ENCODE data around the gene CIART. TPM values are rescaled to one million over a fixed set of nuclear protein-coding genes. Genes with fewer than 3 reads are reported as not detected.

The CIART gene
- total and polyA plus RNA-seq, 12 donors = 3.4 to 22.6 (median 15.1) TPM

- H3K9me3 ChIP-seq = no peaks in the 10 kb centered on the region
- DNase-seq = no peak
- TF ChIP-seq, protein P1, sequence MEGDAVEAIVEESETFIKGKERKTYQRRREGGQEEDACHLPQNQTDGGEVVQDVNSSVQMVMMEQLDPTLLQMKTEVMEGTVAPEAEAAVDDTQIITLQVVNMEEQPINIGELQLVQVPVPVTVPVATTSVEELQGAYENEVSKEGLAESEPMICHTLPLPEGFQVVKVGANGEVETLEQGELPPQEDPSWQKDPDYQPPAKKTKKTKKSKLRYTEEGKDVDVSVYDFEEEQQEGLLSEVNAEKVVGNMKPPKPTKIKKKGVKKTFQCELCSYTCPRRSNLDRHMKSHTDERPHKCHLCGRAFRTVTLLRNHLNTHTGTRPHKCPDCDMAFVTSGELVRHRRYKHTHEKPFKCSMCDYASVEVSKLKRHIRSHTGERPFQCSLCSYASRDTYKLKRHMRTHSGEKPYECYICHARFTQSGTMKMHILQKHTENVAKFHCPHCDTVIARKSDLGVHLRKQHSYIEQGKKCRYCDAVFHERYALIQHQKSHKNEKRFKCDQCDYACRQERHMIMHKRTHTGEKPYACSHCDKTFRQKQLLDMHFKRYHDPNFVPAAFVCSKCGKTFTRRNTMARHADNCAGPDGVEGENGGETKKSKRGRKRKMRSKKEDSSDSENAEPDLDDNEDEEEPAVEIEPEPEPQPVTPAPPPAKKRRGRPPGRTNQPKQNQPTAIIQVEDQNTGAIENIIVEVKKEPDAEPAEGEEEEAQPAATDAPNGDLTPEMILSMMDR (IDR thresholded peaks at IDR 0.05) = no peak
- no peaks in the 10 kb centered on the region for H3K36me3 ChIP-seq
- H3K4me3 ChIP-seq = peak overlapping the region in 8 of 10 donors; percentile 12 to 52 (median 42)
- H3K27ac ChIP-seq = peak overlapping the region in 6 of 10 donors; percentile 18 to 78 (median 64)
- intact Hi-C loops (cut with DNase I) = loop anchor here in 5 of 10 donors (1.0 to 10.0 kb wide), 5 partner anchors 25 to 439 kb away; partner anchors contain the start of genes GOLPH3L (in 1 of the 5) and PRPF3 (in 1 of the 5)
- peaks cover 5 to 48% (median 22%) of the 10 kb centered on the region in 9 donors for H3K4me1 ChIP-seq
- no peak for ATAC-seq
- peaks cover 0 to 32% (median 0%) of the 10 kb centered on the region in 7 donors for H3K27me3 ChIP-seq
- WGBS, 2 donors = 6 to 8% methylated on average over 1 of the region's 1 CpG
Measured at GRCh38 chr1:150256198-150256553, 26.2 kb upstream of the CIART start.

DNA sequence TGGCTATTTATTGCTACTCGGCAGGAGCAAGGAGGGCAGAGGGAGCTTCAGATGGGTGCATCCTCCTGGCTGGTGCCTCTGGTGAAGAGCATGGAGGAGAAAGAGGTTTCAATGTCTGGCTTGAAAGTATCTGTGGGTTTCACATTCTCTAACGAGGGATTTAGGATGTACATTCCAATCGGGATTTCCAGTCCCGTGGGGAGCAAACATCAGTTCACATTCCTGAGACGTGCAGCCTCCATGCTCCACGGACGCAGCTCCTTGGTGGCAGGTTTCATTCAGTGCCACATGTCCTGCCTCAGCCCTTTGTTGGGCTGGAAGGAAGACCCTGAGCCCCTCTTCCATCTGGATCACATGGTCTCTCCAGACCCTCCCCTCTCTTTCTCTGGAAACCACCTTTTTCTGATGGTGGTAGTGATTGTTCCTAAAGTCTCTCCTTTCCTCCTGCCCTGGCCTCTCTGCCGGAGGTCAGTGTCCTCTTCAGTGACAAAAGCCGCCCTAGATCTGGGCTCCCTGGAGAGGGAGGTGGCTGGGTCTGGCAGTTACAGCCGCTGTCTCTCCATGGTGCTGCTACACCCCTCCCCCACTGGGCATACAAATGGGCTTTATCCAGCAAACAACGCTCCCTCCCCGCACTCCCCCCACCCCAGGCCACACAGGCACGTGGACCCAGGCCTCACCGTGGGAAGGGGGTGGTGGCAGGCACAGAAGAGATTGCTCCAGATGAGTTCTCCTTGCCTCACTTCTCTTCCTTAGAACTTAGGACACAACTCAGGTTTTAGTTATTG, 25.6 kb upstream of the CIART start:
- intact Hi-C loops (cut with DNase I) = loop anchor here in 6 of 10 donors (1.0 to 10.0 kb wide), 5 partner anchors 24 to 438 kb away; partner anchors contain the start of genes GOLPH3L (in 1 of the 6) and PRPF3 (in 1 of the 6)
- H3K27me3 ChIP-seq = peaks cover 0 to 32% (median 0%) of the 10 kb centered on the region in 7 donors
- no peaks in the 10 kb centered on the region for H3K9me3 ChIP-seq
- H3K4me3 ChIP-seq = peak overlapping the region in 3 of 10 donors; percentile 41 to 52 (median 41)
- TF ChIP-seq, protein P1 (IDR thresholded peaks at IDR 0.05) = no peak
- ATAC-seq = no peak
- DNase-seq = no peak
- H3K4me1 ChIP-seq = peaks cover 5 to 48% (median 22%) of the 10 kb centered on the region in 9 donors
- WGBS, 2 donors = 17 to 25% methylated on average over 13 to 14 of the region's 14 CpGs
- H3K27ac ChIP-seq = peak overlapping the region in 3 of 10 donors; percentile 56 to 78 (median 75)
- no peaks in the 10 kb centered on the region for H3K36me3 ChIP-seq

DNA sequence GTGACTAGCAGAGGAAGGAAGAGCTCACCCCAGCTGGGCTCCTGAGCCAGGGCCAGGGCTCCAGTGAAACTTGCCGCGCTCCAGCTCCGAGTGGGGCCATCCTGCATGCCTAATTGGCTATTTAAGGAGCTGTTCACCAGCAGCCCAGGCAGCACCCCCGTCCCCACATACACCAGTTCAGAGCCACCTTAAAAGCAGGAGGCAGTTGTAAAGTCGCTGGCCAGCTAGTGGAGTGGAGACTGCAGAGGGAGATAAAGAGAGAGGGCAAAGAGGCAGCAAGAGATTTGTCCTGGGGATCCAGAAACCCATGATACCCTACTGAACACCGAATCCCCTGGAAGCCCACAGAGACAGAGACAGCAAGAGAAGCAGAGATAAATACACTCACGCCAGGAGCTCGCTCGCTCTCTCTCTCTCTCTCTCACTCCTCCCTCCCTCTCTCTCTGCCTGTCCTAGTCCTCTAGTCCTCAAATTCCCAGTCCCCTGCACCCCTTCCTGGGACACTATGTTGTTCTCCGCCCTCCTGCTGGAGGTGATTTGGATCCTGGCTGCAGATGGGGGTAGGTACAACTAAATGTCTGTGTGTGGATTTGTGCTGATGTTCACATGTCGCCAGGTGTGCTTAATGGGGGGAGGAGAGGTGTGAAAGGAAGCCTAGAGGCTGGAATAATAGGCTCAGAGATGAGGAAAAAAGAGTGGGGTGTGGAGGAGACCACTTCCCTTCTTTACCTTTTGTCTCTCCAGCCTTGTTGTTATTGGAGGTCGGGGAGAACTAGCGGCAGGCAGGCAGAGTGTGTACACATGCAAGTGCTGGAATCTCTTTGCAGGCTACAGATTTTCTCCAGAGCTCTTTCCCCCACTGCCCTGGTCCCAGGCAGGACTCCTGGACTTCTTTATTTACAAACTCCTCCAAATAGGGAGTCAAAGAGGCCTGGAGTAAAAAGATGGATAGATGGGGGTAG, 24.4 kb upstream of the CIART start, which contains the start of gene CA14:
Gene CA14 (plus strand): TSS at position 151 of the 962 bp plus-strand sequence. CDS start 355 bp downstream, at position 506.
- DNase-seq (peak in 1 of 2 donors; percentile 29), ATAC-seq (peak; percentile 10 to 67 (median 40))
- intact Hi-C loops (cut with DNase I) = loop anchor here in 4 of 10 donors (1.0 to 10.0 kb wide), 5 partner anchors 23 to 437 kb away; partner anchors contain the start of genes GOLPH3L (in 1 of the 4) and PRPF3 (in 1 of the 4)
- TF ChIP-seq, protein P1 (IDR thresholded peaks at IDR 0.05) = no peak
- Histone ChIP-seq H3K27ac (peak within 1 kb of the TSS in 2 of 10 donors; percentile 34 to 59), H3K27me3 (peaks cover 0 to 32% (median 0%) of the 10 kb centered on the region in 7 donors), H3K4me3 (peak within 1 kb of the TSS in 5 of 10 donors; percentile 4 to 41 (median 16)), H3K9me3 (no peaks in the 10 kb centered on the region), H3K4me1 (peaks cover 5 to 48% (median 22%) of the 10 kb centered on the region in 9 donors), H3K36me3 (no peaks in the 10 kb centered on the region)
- 28 to 38% methylated on average over 13 of the region's 13 CpGs for WGBS, 2 donors
